HEK293 (cell line): ENCODE measurements around the gene TWF2.
A peak's percentile ranks its signal among the peaks of the same experiment; 100 is the strongest.

ENCODE experiments used
- GLI4 ChIP-seq: fragments of 450-650 bp; formaldehyde crosslinking; IDR thresholded peaks from 2 replicates; pipeline ENCODE4 v1.5.1; 2016; ENCODE audit warnings: missing biosample characterization, missing genetic modification characterization
- MZF1 ChIP-seq: fragments of 450-650 bp; formaldehyde crosslinking; IDR thresholded peaks from 2 replicates; pipeline ENCODE4 v1.5.1; 2017; ENCODE audit warnings: missing biosample characterization, missing genetic modification characterization, borderline replicate concordance
- REPIN1 ChIP-seq: fragments of 450-650 bp; formaldehyde crosslinking; IDR thresholded peaks from 2 replicates; pipeline ENCODE4 v1.5.1; 2017; ENCODE audit warnings: missing biosample characterization, missing genetic modification characterization, low read depth
- SCRT2 ChIP-seq: fragments of 450-650 bp; formaldehyde crosslinking; IDR thresholded peaks from 2 replicates; pipeline ENCODE4 v1.5.1; 2016; ENCODE audit warnings: missing biosample characterization, missing genetic modification characterization
- TCF7L2 ChIP-seq: IDR thresholded peaks from 2 replicates; pipeline ENCODE4 v1.6.1; 2011; ENCODE audit warnings: low read depth, mild to moderate bottlenecking, inconsistent platforms, low read length, moderate library complexity, borderline replicate concordance
- YY2 ChIP-seq: fragments of 450-650 bp; formaldehyde crosslinking; IDR thresholded peaks from 2 replicates; pipeline ENCODE4 v1.5.1; 2016; ENCODE audit warnings: missing biosample characterization, missing genetic modification characterization
- ZBTB48 ChIP-seq: fragments of 450-650 bp; formaldehyde crosslinking; IDR thresholded peaks from 2 replicates; pipeline ENCODE4 v1.5.1; 2016; ENCODE audit warnings: missing biosample characterization, missing genetic modification characterization
- ZFP41 ChIP-seq: fragments of 450-650 bp; formaldehyde crosslinking; IDR thresholded peaks from 2 replicates; pipeline ENCODE4 v1.5.1; 2016; ENCODE audit warnings: missing biosample characterization, missing genetic modification characterization, borderline replicate concordance
- ZIC2 ChIP-seq: fragments of 450-650 bp; formaldehyde crosslinking; IDR thresholded peaks from 2 replicates; pipeline ENCODE4 v1.5.1; 2016; ENCODE audit warnings: missing biosample characterization, missing genetic modification characterization
- ZNF155 ChIP-seq: fragments of 450-650 bp; formaldehyde crosslinking; IDR thresholded peaks from 2 replicates; pipeline ENCODE4 v1.5.1; 2016; ENCODE audit warnings: missing biosample characterization, missing genetic modification characterization
- ZNF175 ChIP-seq: fragments of 450-650 bp; formaldehyde crosslinking; IDR thresholded peaks from 2 replicates; pipeline ENCODE4 v1.5.1; 2016; ENCODE audit warnings: missing biosample characterization, missing genetic modification characterization
- ZNF24 ChIP-seq: fragments of 450-650 bp; formaldehyde crosslinking; IDR thresholded peaks from 2 replicates; pipeline ENCODE4 v1.5.1; 2016; ENCODE audit warnings: missing biosample characterization, missing genetic modification characterization
- ZNF335 ChIP-seq: fragments of 450-650 bp; formaldehyde crosslinking; conservative IDR thresholded peaks from 2 replicates; pipeline ENCODE4 v1.5.1; 2016; ENCODE audit warnings: missing biosample characterization, missing genetic modification characterization
- ZNF416 ChIP-seq: fragments of 450-650 bp; formaldehyde crosslinking; IDR thresholded peaks from 2 replicates; pipeline ENCODE4 v1.5.1; 2016; ENCODE audit warnings: missing biosample characterization, missing genetic modification characterization
- ZNF48 ChIP-seq: fragments of 450-650 bp; formaldehyde crosslinking; IDR thresholded peaks from 2 replicates; pipeline ENCODE4 v1.5.1; 2016; ENCODE audit warnings: missing biosample characterization, missing genetic modification characterization
- ZNF624 ChIP-seq: fragments of 450-650 bp; formaldehyde crosslinking; IDR thresholded peaks from 2 replicates; pipeline ENCODE4 v1.5.1; 2017; ENCODE audit warnings: missing biosample characterization, missing genetic modification characterization
- ZNF664 ChIP-seq: fragments of 450-650 bp; formaldehyde crosslinking; IDR thresholded peaks from 2 replicates; pipeline ENCODE4 v1.5.1; 2016; ENCODE audit warnings: missing biosample characterization, missing genetic modification characterization
- ZNF843 ChIP-seq: fragments of 450-650 bp; formaldehyde crosslinking; IDR thresholded peaks from 2 replicates; pipeline ENCODE4 v1.5.1; 2016; ENCODE audit warnings: missing biosample characterization, missing genetic modification characterization
- TF ChIP-seq, protein P1 (sequence below): fragments of 450-650 bp; formaldehyde crosslinking; IDR thresholded peaks from 2 replicates; pipeline ENCODE4 v1.5.1; 2016; ENCODE audit warnings: missing biosample characterization, missing genetic modification characterization, borderline replicate concordance
- TF ChIP-seq, protein P2 (sequence below): fragments of 450-650 bp; formaldehyde crosslinking; IDR thresholded peaks from 2 replicates; pipeline ENCODE4 v1.5.1; 2016; ENCODE audit warnings: missing biosample characterization, missing genetic modification characterization
- TF ChIP-seq, protein P3 (sequence below): fragments of 450-650 bp; formaldehyde crosslinking; conservative IDR thresholded peaks from 2 replicates; pipeline ENCODE4 v1.5.1; 2016; ENCODE audit warnings: low read depth, missing biosample characterization, missing genetic modification characterization
- TF ChIP-seq, protein P4 (sequence below): fragments of 450-650 bp; formaldehyde crosslinking; IDR thresholded peaks from 2 replicates; pipeline ENCODE4 v1.5.1; 2016; ENCODE audit warnings: missing biosample characterization, missing genetic modification characterization, low read depth
- TF ChIP-seq, protein P5 (sequence below): fragments of 450-650 bp; formaldehyde crosslinking; IDR thresholded peaks from 2 replicates; pipeline ENCODE4 v1.5.1; 2017; ENCODE audit warnings: missing biosample characterization, missing genetic modification characterization
- TF ChIP-seq, protein P6 (sequence below): fragments of 450-650 bp; formaldehyde crosslinking; IDR thresholded peaks from 2 replicates; pipeline ENCODE4 v1.5.1; 2016; ENCODE audit warnings: missing biosample characterization, missing genetic modification characterization

TWF2 gene

DNA sequence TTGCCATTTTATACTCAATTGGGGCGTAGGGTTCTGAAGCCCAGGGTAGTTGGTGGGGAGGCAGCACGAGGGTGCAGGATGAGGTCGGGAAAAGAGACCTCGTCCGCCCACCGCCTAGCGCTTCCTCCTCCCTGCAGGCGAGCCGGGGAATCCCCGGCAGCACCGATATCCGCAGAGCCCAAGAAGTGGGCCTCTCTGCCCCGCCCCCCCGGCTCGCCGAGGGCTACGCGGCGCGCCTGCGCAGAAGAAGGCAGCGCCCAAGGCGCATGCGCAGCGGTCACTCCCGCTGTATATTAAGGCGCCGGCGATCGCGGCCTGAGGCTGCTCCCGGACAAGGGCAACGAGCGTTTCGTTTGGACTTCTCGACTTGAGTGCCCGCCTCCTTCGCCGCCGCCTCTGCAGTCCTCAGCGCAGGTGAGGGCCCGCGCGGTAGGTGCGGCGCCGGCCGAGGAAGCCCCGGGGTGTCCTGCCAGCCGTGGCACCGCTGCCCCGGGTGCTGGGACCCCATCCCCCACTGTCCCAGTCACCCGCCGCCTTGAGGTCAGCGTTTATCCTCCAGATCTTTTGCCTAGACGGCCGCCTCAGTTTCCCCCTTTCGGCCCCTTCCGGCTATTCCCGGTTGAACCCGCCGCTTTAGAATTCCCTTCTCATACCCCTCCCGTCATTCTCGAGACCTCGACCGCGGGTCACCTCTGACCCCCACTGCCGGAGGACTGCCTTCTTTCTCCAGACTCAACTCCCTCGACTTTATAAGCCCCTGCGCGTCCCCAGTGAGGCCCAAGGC is 40.9 kb downstream of the TWF2 start, which contains the start of gene ALAS1 (continued):
- TF ChIP-seq, protein P1, sequence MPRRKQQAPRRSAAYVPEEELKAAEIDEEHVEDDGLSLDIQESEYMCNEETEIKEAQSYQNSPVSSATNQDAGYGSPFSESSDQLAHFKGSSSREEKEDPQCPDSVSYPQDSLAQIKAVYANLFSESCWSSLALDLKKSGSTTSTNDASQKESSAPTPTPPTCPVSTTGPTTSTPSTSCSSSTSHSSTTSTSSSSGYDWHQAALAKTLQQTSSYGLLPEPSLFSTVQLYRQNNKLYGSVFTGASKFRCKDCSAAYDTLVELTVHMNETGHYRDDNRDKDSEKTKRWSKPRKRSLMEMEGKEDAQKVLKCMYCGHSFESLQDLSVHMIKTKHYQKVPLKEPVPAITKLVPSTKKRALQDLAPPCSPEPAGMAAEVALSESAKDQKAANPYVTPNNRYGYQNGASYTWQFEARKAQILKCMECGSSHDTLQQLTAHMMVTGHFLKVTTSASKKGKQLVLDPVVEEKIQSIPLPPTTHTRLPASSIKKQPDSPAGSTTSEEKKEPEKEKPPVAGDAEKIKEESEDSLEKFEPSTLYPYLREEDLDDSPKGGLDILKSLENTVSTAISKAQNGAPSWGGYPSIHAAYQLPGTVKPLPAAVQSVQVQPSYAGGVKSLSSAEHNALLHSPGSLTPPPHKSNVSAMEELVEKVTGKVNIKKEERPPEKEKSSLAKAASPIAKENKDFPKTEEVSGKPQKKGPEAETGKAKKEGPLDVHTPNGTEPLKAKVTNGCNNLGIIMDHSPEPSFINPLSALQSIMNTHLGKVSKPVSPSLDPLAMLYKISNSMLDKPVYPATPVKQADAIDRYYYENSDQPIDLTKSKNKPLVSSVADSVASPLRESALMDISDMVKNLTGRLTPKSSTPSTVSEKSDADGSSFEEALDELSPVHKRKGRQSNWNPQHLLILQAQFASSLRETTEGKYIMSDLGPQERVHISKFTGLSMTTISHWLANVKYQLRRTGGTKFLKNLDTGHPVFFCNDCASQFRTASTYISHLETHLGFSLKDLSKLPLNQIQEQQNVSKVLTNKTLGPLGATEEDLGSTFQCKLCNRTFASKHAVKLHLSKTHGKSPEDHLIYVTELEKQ (tag by site-specific recombination) = no peak
- TF ChIP-seq ZNF416 (tag by site-specific recombination) = no peak
- TF ChIP-seq YY2 (tag by site-specific recombination) = no peak
- no peak for TF ChIP-seq ZNF48
- TF ChIP-seq, protein P2, sequence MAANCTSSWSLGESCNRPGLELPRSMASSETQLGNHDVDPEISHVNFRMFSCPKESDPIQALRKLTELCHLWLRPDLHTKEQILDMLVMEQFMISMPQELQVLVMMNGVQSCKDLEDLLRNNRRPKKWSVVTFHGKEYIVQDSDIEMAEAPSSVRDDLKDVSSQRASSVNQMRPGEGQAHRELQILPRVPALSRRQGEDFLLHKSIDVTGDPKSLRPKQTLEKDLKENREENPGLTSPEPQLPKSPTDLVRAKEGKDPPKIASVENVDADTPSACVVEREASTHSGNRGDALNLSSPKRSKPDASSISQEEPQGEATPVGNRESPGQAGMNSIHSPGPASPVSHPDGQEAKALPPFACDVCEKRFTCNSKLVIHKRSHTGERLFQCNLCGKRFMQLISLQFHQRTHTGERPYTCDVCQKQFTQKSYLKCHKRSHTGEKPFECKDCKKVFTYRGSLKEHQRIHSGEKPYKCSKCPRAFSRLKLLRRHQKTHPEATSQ (tag by site-specific recombination) = no peak
- no peak for TF ChIP-seq TCF7L2
- TF ChIP-seq ZNF24 = no peak
- TF ChIP-seq, protein P3, sequence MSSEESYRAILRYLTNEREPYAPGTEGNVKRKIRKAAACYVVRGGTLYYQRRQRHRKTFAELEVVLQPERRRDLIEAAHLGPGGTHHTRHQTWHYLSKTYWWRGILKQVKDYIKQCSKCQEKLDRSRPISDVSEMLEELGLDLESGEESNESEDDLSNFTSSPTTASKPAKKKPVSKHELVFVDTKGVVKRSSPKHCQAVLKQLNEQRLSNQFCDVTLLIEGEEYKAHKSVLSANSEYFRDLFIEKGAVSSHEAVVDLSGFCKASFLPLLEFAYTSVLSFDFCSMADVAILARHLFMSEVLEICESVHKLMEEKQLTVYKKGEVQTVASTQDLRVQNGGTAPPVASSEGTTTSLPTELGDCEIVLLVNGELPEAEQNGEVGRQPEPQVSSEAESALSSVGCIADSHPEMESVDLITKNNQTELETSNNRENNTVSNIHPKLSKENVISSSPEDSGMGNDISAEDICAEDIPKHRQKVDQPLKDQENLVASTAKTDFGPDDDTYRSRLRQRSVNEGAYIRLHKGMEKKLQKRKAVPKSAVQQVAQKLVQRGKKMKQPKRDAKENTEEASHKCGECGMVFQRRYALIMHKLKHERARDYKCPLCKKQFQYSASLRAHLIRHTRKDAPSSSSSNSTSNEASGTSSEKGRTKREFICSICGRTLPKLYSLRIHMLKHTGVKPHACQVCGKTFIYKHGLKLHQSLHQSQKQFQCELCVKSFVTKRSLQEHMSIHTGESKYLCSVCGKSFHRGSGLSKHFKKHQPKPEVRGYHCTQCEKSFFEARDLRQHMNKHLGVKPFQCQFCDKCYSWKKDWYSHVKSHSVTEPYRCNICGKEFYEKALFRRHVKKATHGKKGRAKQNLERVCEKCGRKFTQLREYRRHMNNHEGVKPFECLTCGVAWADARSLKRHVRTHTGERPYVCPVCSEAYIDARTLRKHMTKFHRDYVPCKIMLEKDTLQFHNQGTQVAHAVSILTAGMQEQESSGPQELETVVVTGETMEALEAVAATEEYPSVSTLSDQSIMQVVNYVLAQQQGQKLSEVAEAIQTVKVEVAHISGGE (tag by site-specific recombination) = no peak
- TF ChIP-seq, protein P4, sequence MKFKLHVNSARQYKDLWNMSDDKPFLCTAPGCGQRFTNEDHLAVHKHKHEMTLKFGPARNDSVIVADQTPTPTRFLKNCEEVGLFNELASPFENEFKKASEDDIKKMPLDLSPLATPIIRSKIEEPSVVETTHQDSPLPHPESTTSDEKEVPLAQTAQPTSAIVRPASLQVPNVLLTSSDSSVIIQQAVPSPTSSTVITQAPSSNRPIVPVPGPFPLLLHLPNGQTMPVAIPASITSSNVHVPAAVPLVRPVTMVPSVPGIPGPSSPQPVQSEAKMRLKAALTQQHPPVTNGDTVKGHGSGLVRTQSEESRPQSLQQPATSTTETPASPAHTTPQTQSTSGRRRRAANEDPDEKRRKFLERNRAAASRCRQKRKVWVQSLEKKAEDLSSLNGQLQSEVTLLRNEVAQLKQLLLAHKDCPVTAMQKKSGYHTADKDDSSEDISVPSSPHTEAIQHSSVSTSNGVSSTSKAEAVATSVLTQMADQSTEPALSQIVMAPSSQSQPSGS (tag by site-specific recombination) = no peak
- TF ChIP-seq ZNF664 = no peak
- no peak for TF ChIP-seq ZNF624 (tag by site-specific recombination)
- no peak for TF ChIP-seq ZNF843
- TF ChIP-seq ZFP41 (tag by site-specific recombination) = no peak
- TF ChIP-seq REPIN1 (tag by site-specific recombination) = no peak
- TF ChIP-seq ZIC2 (tag by site-specific recombination) = no peak
- TF ChIP-seq SCRT2 (tag by site-specific recombination) = no peak
- TF ChIP-seq ZNF155 (tag by site-specific recombination) = no peak
- no peak for TF ChIP-seq GLI4 (tag by site-specific recombination)
- TF ChIP-seq, protein P5, sequence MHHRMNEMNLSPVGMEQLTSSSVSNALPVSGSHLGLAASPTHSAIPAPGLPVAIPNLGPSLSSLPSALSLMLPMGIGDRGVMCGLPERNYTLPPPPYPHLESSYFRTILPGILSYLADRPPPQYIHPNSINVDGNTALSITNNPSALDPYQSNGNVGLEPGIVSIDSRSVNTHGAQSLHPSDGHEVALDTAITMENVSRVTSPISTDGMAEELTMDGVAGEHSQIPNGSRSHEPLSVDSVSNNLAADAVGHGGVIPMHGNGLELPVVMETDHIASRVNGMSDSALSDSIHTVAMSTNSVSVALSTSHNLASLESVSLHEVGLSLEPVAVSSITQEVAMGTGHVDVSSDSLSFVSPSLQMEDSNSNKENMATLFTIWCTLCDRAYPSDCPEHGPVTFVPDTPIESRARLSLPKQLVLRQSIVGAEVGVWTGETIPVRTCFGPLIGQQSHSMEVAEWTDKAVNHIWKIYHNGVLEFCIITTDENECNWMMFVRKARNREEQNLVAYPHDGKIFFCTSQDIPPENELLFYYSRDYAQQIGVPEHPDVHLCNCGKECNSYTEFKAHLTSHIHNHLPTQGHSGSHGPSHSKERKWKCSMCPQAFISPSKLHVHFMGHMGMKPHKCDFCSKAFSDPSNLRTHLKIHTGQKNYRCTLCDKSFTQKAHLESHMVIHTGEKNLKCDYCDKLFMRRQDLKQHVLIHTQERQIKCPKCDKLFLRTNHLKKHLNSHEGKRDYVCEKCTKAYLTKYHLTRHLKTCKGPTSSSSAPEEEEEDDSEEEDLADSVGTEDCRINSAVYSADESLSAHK (tag by site-specific recombination) = no peak
- peak; percentile 75 for TF ChIP-seq ZNF335 (tag by site-specific recombination)
- no peak for TF ChIP-seq ZNF175
- TF ChIP-seq ZBTB48 (tag by site-specific recombination) = no peak
- TF ChIP-seq MZF1 (tag by site-specific recombination) = no peak
- TF ChIP-seq, protein P6, sequence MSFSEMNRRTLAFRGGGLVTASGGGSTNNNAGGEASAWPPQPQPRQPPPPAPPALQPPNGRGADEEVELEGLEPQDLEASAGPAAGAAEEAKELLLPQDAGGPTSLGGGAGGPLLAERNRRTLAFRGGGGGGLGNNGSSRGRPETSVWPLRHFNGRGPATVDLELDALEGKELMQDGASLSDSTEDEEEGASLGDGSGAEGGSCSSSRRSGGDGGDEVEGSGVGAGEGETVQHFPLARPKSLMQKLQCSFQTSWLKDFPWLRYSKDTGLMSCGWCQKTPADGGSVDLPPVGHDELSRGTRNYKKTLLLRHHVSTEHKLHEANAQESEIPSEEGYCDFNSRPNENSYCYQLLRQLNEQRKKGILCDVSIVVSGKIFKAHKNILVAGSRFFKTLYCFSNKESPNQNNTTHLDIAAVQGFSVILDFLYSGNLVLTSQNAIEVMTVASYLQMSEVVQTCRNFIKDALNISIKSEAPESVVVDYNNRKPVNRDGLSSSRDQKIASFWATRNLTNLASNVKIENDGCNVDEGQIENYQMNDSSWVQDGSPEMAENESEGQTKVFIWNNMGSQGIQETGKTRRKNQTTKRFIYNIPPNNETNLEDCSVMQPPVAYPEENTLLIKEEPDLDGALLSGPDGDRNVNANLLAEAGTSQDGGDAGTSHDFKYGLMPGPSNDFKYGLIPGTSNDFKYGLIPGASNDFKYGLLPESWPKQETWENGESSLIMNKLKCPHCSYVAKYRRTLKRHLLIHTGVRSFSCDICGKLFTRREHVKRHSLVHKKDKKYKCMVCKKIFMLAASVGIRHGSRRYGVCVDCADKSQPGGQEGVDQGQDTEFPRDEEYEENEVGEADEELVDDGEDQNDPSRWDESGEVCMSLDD = no peak
